Fibroblast of lung (primary cell): ENCODE results near the gene GPS1. TPM values are rescaled to one million over a fixed set of nuclear protein-coding genes. Genes with fewer than 3 reads are reported as not detected.

ENCODE experiments used
- DNase-seq, 2 donors: peaks; one replicate each; pipeline versions ENCODE4 v3.0.0 to v3.0.0-alpha.2; 2010; ENCODE audit warnings: low read depth in 2 of 2
- H2AFZ ChIP-seq: 2 replicates; pipeline ENCODE4 v1.5.1; 2012; ENCODE audit warnings: low read length, control low read depth, inconsistent platforms
- H3K27ac ChIP-seq: 2 replicates; pipeline ENCODE4 v1.5.1; 2011; ENCODE audit warnings: low read length, control low read depth; ENCODE audit not compliant: insufficient read depth
- H3K27me3 ChIP-seq: 2 replicates; pipeline ENCODE4 v1.5.1; 2011; ENCODE audit warnings: mild to moderate bottlenecking, low read length; ENCODE audit not compliant: control insufficient read depth, insufficient read depth
- H3K36me3 ChIP-seq: 2 replicates; pipeline ENCODE4 v1.5.1; 2011; ENCODE audit warnings: low read length; ENCODE audit not compliant: control insufficient read depth, insufficient read depth
- H3K4me1 ChIP-seq: 2 replicates; pipeline ENCODE4 v1.5.1; 2011; ENCODE audit warnings: low read length; ENCODE audit not compliant: control insufficient read depth, insufficient read depth; ENCODE audit errors: extremely low read depth
- H3K4me2 ChIP-seq: 2 replicates; pipeline ENCODE4 v1.5.1; 2011; ENCODE audit warnings: low read length, control low read depth; ENCODE audit not compliant: insufficient read depth; ENCODE audit errors: extremely low read depth
- H3K4me3 ChIP-seq, 4 experiments: fragments of 200-600 bp in 1 of 4; sonication (generic) in 1 of 4; replicated peaks in 1 of 4; 2 replicates each; pipeline ENCODE4 v1.5.1; 2011 to 2016; ENCODE audit warnings: low read length in 4 of 4, low read depth in 3 of 4, mild to moderate bottlenecking in 3 of 4, control low read depth in 2 of 4, inconsistent platforms in 1 of 4, mixed read lengths in 1 of 4; ENCODE audit not compliant: insufficient read depth in 1 of 4; ENCODE audit errors: control extremely low read depth in 1 of 4
- H3K79me2 ChIP-seq: 2 replicates; pipeline ENCODE4 v1.5.1; 2012; ENCODE audit warnings: mild to moderate bottlenecking, low read length, inconsistent platforms; ENCODE audit not compliant: control insufficient read depth, insufficient read depth
- H3K9ac ChIP-seq: 2 replicates; pipeline ENCODE4 v1.5.1; 2011; ENCODE audit warnings: mild to moderate bottlenecking, low read length, control low read depth; ENCODE audit not compliant: insufficient read depth
- H3K9me3 ChIP-seq: 2 replicates; pipeline ENCODE4 v1.5.1; 2012; ENCODE audit warnings: low read depth, low read length; ENCODE audit not compliant: control insufficient read depth, insufficient read depth
- H4K20me1 ChIP-seq: 2 replicates; pipeline ENCODE4 v1.5.1; 2011; ENCODE audit warnings: low read length; ENCODE audit not compliant: control insufficient read depth, insufficient read depth; ENCODE audit errors: extremely low read depth
- EZH2 ChIP-seq: IDR thresholded peaks from 2 replicates; pipeline ENCODE4 v1.5.1; 2012; ENCODE audit warnings: low read length, control low read depth, mild to moderate bottlenecking; ENCODE audit errors: missing control alignments
- polyA plus RNA-seq, 2 donors: library from polyadenylated mRNA; depleted of rRNA in 1 of 2; stranded (reverse) in 1 of 2; unstranded in 1 of 2; fragments of >200 nt; gene quantifications; 2 replicates each; pipeline ENCODE4 v1.2.1, GENCODE V29; 2011 to 2012; ENCODE audit warnings: missing spikeins in 1 of 2
- total RNA-seq: library from RNA; depleted of rRNA; stranded (reverse); fragments of >200 nt; gene quantifications from 2 replicates; pipeline ENCODE4 v1.2.1, GENCODE V29; 2014
- TF ChIP-seq, protein P1 (sequence below), 2 donors: IDR thresholded peaks in 1 of 2; conservative IDR thresholded peaks in 1 of 2; 1 replicate in 1 of 2; 2 replicates in 1 of 2; pipeline ENCODE4 v1.5.1; 2011 to 2012; ENCODE audit warnings: low read length in 2 of 2, control low read depth in 1 of 2, inconsistent platforms in 1 of 2, low read depth in 1 of 2, mild to moderate bottlenecking in 1 of 2

GPS1 gene
- total and polyA plus RNA-seq, 2 donors (not counting 1 experiment from before 2014, with no cell fraction given): 53.3 to 76.6 TPM

DNA sequence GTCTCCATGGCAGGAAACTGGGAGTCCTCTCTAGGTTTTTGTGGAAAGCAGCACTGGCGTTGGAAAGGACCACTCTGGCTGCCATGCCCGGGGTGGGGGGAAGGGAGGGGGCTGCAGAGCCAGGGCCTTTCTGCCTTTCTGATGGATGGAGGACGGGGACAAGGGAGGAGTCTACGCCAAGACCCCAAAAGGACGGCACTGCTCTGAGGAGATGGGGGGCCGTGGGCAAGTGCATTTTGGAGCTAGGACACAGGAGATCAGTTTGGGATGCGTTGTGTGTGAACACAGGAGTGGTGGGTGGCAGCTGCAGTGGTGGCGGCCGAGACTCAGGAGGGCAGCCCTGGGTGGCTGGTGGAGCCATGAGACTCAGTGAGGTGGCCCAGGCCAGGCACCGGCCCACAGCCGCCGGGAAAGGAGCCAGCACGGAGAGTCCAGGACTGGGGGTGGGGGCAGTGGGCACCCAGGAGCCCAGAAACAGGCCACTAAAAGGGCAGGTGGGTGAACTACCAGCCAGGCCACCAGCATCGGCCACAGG is 31.1 kb upstream of the GPS1 start:
- H3K4me2 ChIP-seq: peak overlapping the region; percentile 25
- H3K27ac ChIP-seq: no peak overlapping the region
- H2AFZ ChIP-seq: no peak overlapping the region

DNA sequence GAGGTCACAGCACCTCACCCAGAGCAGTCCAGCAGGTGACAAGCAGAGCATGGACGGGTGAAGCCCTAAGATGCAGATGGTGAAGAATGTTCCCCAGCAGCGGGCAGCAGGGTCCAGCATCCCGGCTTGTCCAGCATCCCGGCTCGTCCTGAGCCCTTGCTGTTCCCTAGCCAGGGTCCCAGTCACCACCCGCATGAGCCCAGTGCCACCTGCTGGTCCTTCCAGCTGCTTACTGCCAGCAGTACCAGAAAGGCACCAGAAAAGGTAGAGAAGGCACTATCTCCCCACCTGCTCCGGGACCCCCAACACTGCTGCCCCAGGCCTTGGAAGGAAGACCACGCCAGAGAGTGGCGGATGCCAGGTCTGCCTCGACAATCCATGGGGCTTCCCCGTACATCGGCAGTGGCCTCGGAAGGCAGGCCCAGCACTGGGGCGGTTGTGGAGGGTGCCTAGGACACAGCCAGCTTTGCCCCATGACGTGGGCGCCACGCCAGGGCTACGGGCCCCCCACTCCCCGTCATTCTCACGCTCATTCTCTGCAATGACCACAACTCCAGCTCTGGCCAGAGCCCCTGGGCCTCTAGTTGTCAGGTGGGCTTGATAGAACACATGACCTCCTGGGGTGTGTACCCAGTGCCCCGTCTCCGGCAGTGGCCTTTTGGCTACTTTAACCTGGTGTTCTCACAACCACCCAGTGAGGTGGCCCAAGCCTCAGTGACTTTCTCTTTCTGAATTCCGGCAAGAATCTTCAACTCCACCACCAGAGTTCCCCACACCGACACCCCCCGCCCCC is 30.4 kb upstream of the GPS1 start:
- no peaks in the 10 kb centered on the region for H3K9me3 ChIP-seq
- H3K4me2 ChIP-seq: peak overlapping the region; percentile 89
- DNase-seq: peak; percentile 63 to 84
- H3K4me1 ChIP-seq: peaks cover 13% of the 10 kb centered on the region
- peak overlapping the region; percentile 21 for H3K9ac ChIP-seq
- H3K27ac ChIP-seq: peak overlapping the region; percentile 68
- no peaks in the 10 kb centered on the region for H4K20me1 ChIP-seq
- no peaks in the 10 kb centered on the region for H3K27me3 ChIP-seq
- peaks cover 7% of the 10 kb centered on the region for H3K79me2 ChIP-seq
- peaks cover 4% of the 10 kb centered on the region for H3K36me3 ChIP-seq
- TF ChIP-seq, protein P1, sequence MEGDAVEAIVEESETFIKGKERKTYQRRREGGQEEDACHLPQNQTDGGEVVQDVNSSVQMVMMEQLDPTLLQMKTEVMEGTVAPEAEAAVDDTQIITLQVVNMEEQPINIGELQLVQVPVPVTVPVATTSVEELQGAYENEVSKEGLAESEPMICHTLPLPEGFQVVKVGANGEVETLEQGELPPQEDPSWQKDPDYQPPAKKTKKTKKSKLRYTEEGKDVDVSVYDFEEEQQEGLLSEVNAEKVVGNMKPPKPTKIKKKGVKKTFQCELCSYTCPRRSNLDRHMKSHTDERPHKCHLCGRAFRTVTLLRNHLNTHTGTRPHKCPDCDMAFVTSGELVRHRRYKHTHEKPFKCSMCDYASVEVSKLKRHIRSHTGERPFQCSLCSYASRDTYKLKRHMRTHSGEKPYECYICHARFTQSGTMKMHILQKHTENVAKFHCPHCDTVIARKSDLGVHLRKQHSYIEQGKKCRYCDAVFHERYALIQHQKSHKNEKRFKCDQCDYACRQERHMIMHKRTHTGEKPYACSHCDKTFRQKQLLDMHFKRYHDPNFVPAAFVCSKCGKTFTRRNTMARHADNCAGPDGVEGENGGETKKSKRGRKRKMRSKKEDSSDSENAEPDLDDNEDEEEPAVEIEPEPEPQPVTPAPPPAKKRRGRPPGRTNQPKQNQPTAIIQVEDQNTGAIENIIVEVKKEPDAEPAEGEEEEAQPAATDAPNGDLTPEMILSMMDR (conservative IDR thresholded peaks at IDR 0.05 in 1 of 2, IDR thresholded peaks at IDR 0.05 in 1 of 2; ENCODE audit: low read depth in 1 of 2, low read length in 2 of 2): peak; percentile 70 to 89
- no peak for TF ChIP-seq EZH2
- peak overlapping the region; percentile 62 to 94 (median 74) for H3K4me3 ChIP-seq
- no peak overlapping the region for H2AFZ ChIP-seq

More for the DNA sequence above, 31.1 kb upstream of the GPS1 start:
- Histone ChIP-seq H3K36me3 (peaks cover 4% of the 10 kb centered on the region), H4K20me1 (no peaks in the 10 kb centered on the region), H3K79me2 (peaks cover 7% of the 10 kb centered on the region), H3K9ac (no peak overlapping the region), H3K27me3 (no peaks in the 10 kb centered on the region), H3K9me3 (no peaks in the 10 kb centered on the region), H3K4me1 (peaks cover 13% of the 10 kb centered on the region), H3K4me3 (no peak overlapping the region)
- no peak for DNase-seq
- TF ChIP-seq EZH2: no peak
- TF ChIP-seq, protein P1 (conservative IDR thresholded peaks at IDR 0.05 in 1 of 2, IDR thresholded peaks at IDR 0.05 in 1 of 2; ENCODE audit: low read depth in 1 of 2, low read length in 2 of 2): no peak

- Histone ChIP-seq H3K4me2 (peak overlapping the region; percentile 89), H3K27me3 (no peaks in the 10 kb centered on the region), H3K36me3 (peaks cover 4% of the 10 kb centered on the region), H3K27ac (peak overlapping the region; percentile 68), H3K4me1 (peaks cover 13% of the 10 kb centered on the region), H4K20me1 (no peaks in the 10 kb centered on the region), H2AFZ (no peak overlapping the region), H3K9ac (peak overlapping the region; percentile 74), H3K4me3 (peak overlapping the region; percentile 62 to 94 (median 74)), H3K9me3 (no peaks in the 10 kb centered on the region), H3K79me2 (peaks cover 7% of the 10 kb centered on the region)
- no peak for DNase-seq
- TF ChIP-seq, protein P1 (conservative IDR thresholded peaks at IDR 0.05 in 1 of 2, IDR thresholded peaks at IDR 0.05 in 1 of 2; ENCODE audit: low read depth in 1 of 2, low read length in 2 of 2): no peak
- TF ChIP-seq EZH2: no peak
Measured at GRCh38 chr17:82021900-82022309, 29.8 kb upstream of the GPS1 start.
